ENCODE results near the gene HELQ.
"Not testable (repeated sequence)": the region's sequence is repeated elsewhere in the genome, so short reads cannot be mapped to it uniquely, and the experiment has no call there.

The HELQ gene

GRCh38 chr4:83438719-83439118, 16.9 kb downstream of the HELQ start:
- no peak for DNase-seq

GRCh38 chr4:83436680-83437079, 18.9 kb downstream of the HELQ start:
- DNase-seq = no peak

- DNase-seq = no peak
These were observed 24.4 kb downstream of the HELQ start for GRCh38 chr4:83431200-83431599.

- no peak for DNase-seq
These were observed 37.4 kb downstream of the HELQ start for GRCh38 chr4:83418211-83418610.

- no peak for DNase-seq
These were observed 38.1 kb downstream of the HELQ start for GRCh38 chr4:83417566-83417965.

GRCh38 chr4:83413676-83414075, 41.9 kb downstream of the HELQ start:
- DNase-seq = no peak

- no peak for DNase-seq
These were observed 46.7 kb downstream of the HELQ start for GRCh38 chr4:83408908-83409307.

- no peak for DNase-seq
These were observed 49.5 kb downstream of the HELQ start for GRCh38 chr4:83405844-83406816.

GRCh38 chr4:83398158-83398557, 57.5 kb downstream of the HELQ start:
- DNase-seq = not testable (repeated sequence)

- no peak for DNase-seq
These were observed 61.7 kb downstream of the HELQ start for GRCh38 chr4:83393908-83394307.

GRCh38 chr4:83392562-83392961, 63.1 kb downstream of the HELQ start:
- no peak for DNase-seq

- no peak for DNase-seq
These were observed 64.7 kb downstream of the HELQ start for GRCh38 chr4:83390944-83391343.

- no peak for DNase-seq
These were observed 65.7 kb downstream of the HELQ start for GRCh38 chr4:83389756-83390505.

- no peak for DNase-seq
These were observed 66.4 kb downstream of the HELQ start for GRCh38 chr4:83389037-83389720.

GRCh38 chr4:83388313-83388676, 67.3 kb downstream of the HELQ start:
- DNase-seq = no peak

GRCh38 chr4:83387476-83388312, 67.9 kb downstream of the HELQ start:
- DNase-seq = no peak

GRCh38 chr4:83387012-83387411, 68.6 kb downstream of the HELQ start:
- no peak for DNase-seq

- DNase-seq = no peak
These were observed 72.8 kb downstream of the HELQ start for GRCh38 chr4:83382850-83383249.

GRCh38 chr4:83381173-83381572, 74.5 kb downstream of the HELQ start:
- DNase-seq = no peak

GRCh38 chr4:83378419-83378818, 77.2 kb downstream of the HELQ start:
- DNase-seq = no peak

GRCh38 chr4:83372931-83373330, 82.7 kb downstream of the HELQ start:
- DNase-seq = no peak

- no peak for DNase-seq
These were observed 83.7 kb downstream of the HELQ start for GRCh38 chr4:83371936-83372335.

- DNase-seq = no peak
These were observed 84.4 kb downstream of the HELQ start for GRCh38 chr4:83371235-83371634.
